ENCODE measurements around the gene CADPS. TPM values are rescaled to one million over a fixed set of nuclear protein-coding genes. Genes with fewer than 3 reads are reported as not detected.

The CADPS gene
- polyA plus RNA-seq, 1 of the 3 experiments (the other 2 are of a cell fraction): 5.8 TPM

DNA sequence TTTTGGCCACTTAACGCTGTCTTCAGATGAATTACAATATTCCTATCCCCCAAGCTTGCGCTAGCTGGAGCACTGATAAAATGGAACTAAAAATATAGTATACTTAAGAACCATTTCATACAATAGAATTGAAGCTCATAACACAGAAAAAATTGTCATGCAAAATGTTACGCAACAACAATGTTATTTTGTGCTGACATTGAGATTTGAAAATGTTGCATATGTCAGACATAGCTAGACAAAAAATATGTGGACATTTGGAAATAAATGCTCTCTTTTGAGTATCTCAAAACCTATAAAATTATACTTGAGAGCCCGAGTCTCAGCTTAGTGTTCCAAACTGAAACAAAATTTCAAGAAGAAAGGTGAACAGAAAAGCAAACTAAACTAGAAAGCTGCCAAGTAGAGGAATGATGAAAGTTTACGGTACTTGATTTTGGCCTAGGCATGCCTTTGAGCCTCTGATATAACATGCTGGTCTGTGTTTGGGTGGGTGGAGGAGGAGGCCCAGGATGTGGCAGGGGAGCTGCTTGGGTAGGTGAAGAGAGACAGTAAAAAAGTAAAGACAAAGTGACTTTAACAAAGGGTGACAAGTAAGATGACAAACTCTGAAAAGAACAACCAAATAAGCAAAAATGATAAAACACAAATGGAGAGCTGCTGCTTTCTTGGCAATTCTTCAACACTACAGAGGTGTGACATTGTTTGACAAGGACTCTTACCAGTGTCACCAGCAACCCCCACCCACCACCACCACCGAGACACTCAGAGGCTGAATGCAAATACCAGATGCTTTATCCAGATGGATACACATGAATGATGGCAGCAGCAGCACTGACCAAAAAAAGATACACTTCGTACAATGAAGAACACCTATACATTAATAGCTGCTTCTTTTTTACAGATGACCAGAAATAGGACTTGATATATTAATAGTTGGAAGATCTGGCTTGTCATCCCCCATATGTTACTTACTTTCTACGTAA, 372.6 kb downstream of the CADPS start:
- H3K27ac ChIP-seq (ENCODE audit: low read depth in 2 of 2, low read length in 1 of 2): no peak overlapping the region
- H3K4me2 ChIP-seq: no peak overlapping the region
- DNase-seq: no peak
- H3K4me3 ChIP-seq (ENCODE audit: low read depth in 2 of 2, low read length in 1 of 2): no peak overlapping the region
- no peaks in the 10 kb centered on the region for H3K9me3 ChIP-seq
- TF ChIP-seq FOXJ3 (CRISPR knock-in tag; IDR thresholded peaks at IDR 0.05) (no peak), EZH2phosphoT487 (IDR thresholded peaks at IDR 0.05; ENCODE audit: borderline replicate concordance, low read depth) (no peak), SMC3 (IDR thresholded peaks at IDR 0.05; ENCODE audit: low read depth, low read length) (no peak), IRF3 (IDR thresholded peaks at IDR 0.05; ENCODE audit: low read depth, low read length) (no peak), JUND (IDR thresholded peaks at IDR 0.05) (no peak), ELF1 (IDR thresholded peaks at IDR 0.05) (no peak), TCF12 (IDR thresholded peaks at IDR 0.05) (no peak), FOSL2 (IDR thresholded peaks at IDR 0.05; ENCODE audit: borderline replicate concordance, low read depth) (no peak), GABPA (IDR thresholded peaks at IDR 0.05; ENCODE audit: low read depth) (no peak), PBX3 (IDR thresholded peaks at IDR 0.05) (no peak), NFIC (IDR thresholded peaks at IDR 0.05; ENCODE audit: borderline replicate concordance) (no peak), FOXM1 (IDR thresholded peaks at IDR 0.05; ENCODE audit: low read depth) (no peak), MAX (IDR thresholded peaks at IDR 0.05; ENCODE audit: low read depth) (no peak), GATA2 (CRISPR knock-in tag; IDR thresholded peaks at IDR 0.05) (no peak), RXRA (IDR thresholded peaks at IDR 0.05; ENCODE audit: borderline replicate concordance, low read depth) (no peak), REST (IDR thresholded peaks at IDR 0.05; ENCODE audit: low read depth, low read length) (no peak), SIN3A (IDR thresholded peaks at IDR 0.05; ENCODE audit: borderline replicate concordance, low read depth, low read length) (no peak), CTCF (IDR thresholded peaks at IDR 0.05) (no peak)
- TF ChIP-seq, protein P1, sequence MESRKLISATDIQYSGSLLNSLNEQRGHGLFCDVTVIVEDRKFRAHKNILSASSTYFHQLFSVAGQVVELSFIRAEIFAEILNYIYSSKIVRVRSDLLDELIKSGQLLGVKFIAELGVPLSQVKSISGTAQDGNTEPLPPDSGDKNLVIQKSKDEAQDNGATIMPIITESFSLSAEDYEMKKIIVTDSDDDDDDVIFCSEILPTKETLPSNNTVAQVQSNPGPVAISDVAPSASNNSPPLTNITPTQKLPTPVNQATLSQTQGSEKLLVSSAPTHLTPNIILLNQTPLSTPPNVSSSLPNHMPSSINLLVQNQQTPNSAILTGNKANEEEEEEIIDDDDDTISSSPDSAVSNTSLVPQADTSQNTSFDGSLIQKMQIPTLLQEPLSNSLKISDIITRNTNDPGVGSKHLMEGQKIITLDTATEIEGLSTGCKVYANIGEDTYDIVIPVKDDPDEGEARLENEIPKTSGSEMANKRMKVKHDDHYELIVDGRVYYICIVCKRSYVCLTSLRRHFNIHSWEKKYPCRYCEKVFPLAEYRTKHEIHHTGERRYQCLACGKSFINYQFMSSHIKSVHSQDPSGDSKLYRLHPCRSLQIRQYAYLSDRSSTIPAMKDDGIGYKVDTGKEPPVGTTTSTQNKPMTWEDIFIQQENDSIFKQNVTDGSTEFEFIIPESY (IDR thresholded peaks at IDR 0.05; ENCODE audit: borderline replicate concordance, low read depth): no peak
- no peaks in the 10 kb centered on the region for H3K79me2 ChIP-seq (ENCODE audit: insufficient read depth)
- H3F3A ChIP-seq (replicated peaks; ENCODE audit: insufficient read depth): no peaks in the 10 kb centered on the region
- H3K9me2 ChIP-seq: no peaks in the 10 kb centered on the region
- peaks cover 0 to 3% of the 10 kb centered on the region in 2 experiments; a peak in 1 of 4 replicates for H3K4me1 ChIP-seq (ENCODE audit: control insufficient read depth in 1 of 2, insufficient read depth in 2 of 2, low read depth in 1 of 2, low read length in 1 of 2)
- ChIA-PET POLR2A (interaction anchor here (0.6 kb wide), 1 partner anchor 623 kb away, joined by 3 read pairs; no protein-coding TSS in a partner anchor), CTCF (interaction anchor here (0.7 to 1.3 kb wide), 8 partner anchors 9 to 169 kb away, joined by 3 to 4 read pairs (median 3); no protein-coding TSS in a partner anchor)
- no peaks in the 10 kb centered on the region for H3K27me3 ChIP-seq (ENCODE audit: insufficient read depth)
- no peaks in the 10 kb centered on the region for H4K20me1 ChIP-seq (ENCODE audit: insufficient read depth)
- no peaks in the 10 kb centered on the region for H3K36me3 ChIP-seq (replicated peaks in 1 of 2; ENCODE audit: control insufficient read depth in 1 of 2, insufficient read depth in 2 of 2, low read length in 1 of 2)
- WGBS (ENCODE audit: low lambda C conversion rate): 65% methylated on average over 8 of the region's 8 CpGs
- no peak overlapping the region for H3K9ac ChIP-seq
- H2AFZ ChIP-seq (ENCODE audit: low read depth): no peak overlapping the region

Measured in SK-N-SH (cell line).